Left renal pelvis (tissue), 4 donors: ENCODE measurements around the gene VPS13D. TPM values are rescaled to one million over a fixed set of nuclear protein-coding genes. Genes with fewer than 3 reads are reported as not detected.

Experiments
- polyA plus RNA-seq, 4 donors: library from polyadenylated mRNA; unstranded; fragments of 120-200 nt; gene quantifications; one replicate each; pipeline ENCODE4 v1.2.1, GENCODE V29; 2013; ENCODE audit not compliant: insufficient read length in 4 of 4

VPS13D gene
- polyA plus RNA-seq, 4 donors = 28.6 to 32.3 (median 30.4) TPM

Other genes starting within 250 kb of the VPS13D start
- gene MFN2, start 249.6 kb upstream of the VPS13D start, polyA plus RNA-seq = 10 to 100 TPM; 59.4 to 69.5 (median 64.0) TPM
- gene MIIP, start 210.5 kb upstream of the VPS13D start, polyA plus RNA-seq = 10 to 100 TPM; 20.4 to 38.1 (median 22.4) TPM
- gene TNFRSF8, start 166.7 kb upstream of the VPS13D start, polyA plus RNA-seq = 1 to 10 TPM in 1 of 4 donors, under 1 TPM in 3; 0.36 to 1.3 (median 0.54) TPM
- 1 to 10 TPM; 6.0 to 8.5 (median 7.3) TPM for gene TNFRSF1B, start 63.0 kb upstream of the VPS13D start, polyA plus RNA-seq